ENCODE data around the gene CDKN2D. TPM values are rescaled to one million over a fixed set of nuclear protein-coding genes. Genes with fewer than 3 reads are reported as not detected.

CDKN2D gene
- total RNA-seq, 1 donor from 2014 or later: 6.5 TPM

GRCh38 chr19:10586396-10586795, 17.6 kb upstream of the CDKN2D start:
- Mint-ChIP-seq H3K27me3 (peaks cover 28% of the 10 kb centered on the region), H3K27ac (peak overlapping the region; percentile 70), H3K4me3 (peak overlapping the region; percentile 89), H3K4me1 (ENCODE audit: unreplicated experiment) (peaks cover 7% of the 10 kb centered on the region), H3K36me3 (no peaks in the 10 kb centered on the region), H3K9me3 (no peaks in the 10 kb centered on the region)
- TF ChIP-seq CTCF (conservative IDR thresholded peaks at IDR 0.05): no peak
- DNase-seq (ENCODE audit: extremely low spot score, unreplicated experiment): no peak

- Mint-ChIP-seq H3K9me3 (no peaks in the 10 kb centered on the region), H3K4me3 (no peak overlapping the region)
Measured at GRCh38 chr19:10583036-10583776, 14.4 kb upstream of the CDKN2D start.

GRCh38 chr19:10582091-10582490, 13.3 kb upstream of the CDKN2D start:
- Mint-ChIP-seq H3K27ac (no peak overlapping the region), H3K4me1 (ENCODE audit: unreplicated experiment) (peaks cover 13% of the 10 kb centered on the region), H3K27me3 (peaks cover 19% of the 10 kb centered on the region), H3K4me3 (no peak overlapping the region), H3K9me3 (no peaks in the 10 kb centered on the region), H3K36me3 (peaks cover 5% of the 10 kb centered on the region)
- no peak for TF ChIP-seq CTCF (conservative IDR thresholded peaks at IDR 0.05)
- no peak for DNase-seq (ENCODE audit: extremely low spot score, unreplicated experiment)

More at GRCh38 chr19:10583036-10583776, 14.4 kb upstream of the CDKN2D start:
- Mint-ChIP-seq H3K4me1 (ENCODE audit: unreplicated experiment) (peaks cover 13% of the 10 kb centered on the region), H3K27ac (no peak overlapping the region), H3K36me3 (peaks cover 5% of the 10 kb centered on the region), H3K27me3 (peaks cover 28% of the 10 kb centered on the region)
- no peak for TF ChIP-seq CTCF (conservative IDR thresholded peaks at IDR 0.05)
- DNase-seq (ENCODE audit: extremely low spot score, unreplicated experiment): no peak

- TF ChIP-seq CTCF (conservative IDR thresholded peaks at IDR 0.05): peak; percentile 98
- H3K27me3 Mint-ChIP-seq: peaks cover 11% of the 10 kb centered on the region
- peak overlapping the region; percentile 9 for H3K27ac Mint-ChIP-seq
- H3K4me1 Mint-ChIP-seq (ENCODE audit: unreplicated experiment): peaks cover 6% of the 10 kb centered on the region
- peak; percentile 89 for DNase-seq (ENCODE audit: extremely low spot score, unreplicated experiment)
- peaks cover 5% of the 10 kb centered on the region for H3K36me3 Mint-ChIP-seq
- no peaks in the 10 kb centered on the region for H3K9me3 Mint-ChIP-seq
- H3K4me3 Mint-ChIP-seq: peak overlapping the region; percentile 45
Measured at GRCh38 chr19:10580979-10581631, 12.3 kb upstream of the CDKN2D start.

GRCh38 chr19:10577951-10578350, 9.2 kb upstream of the CDKN2D start:
- Mint-ChIP-seq H3K27ac (no peak overlapping the region), H3K9me3 (no peaks in the 10 kb centered on the region), H3K27me3 (no peaks in the 10 kb centered on the region), H3K4me3 (no peak overlapping the region), H3K36me3 (peaks cover 5% of the 10 kb centered on the region), H3K4me1 (ENCODE audit: unreplicated experiment) (peaks cover 6% of the 10 kb centered on the region)
- no peak for DNase-seq (ENCODE audit: extremely low spot score, unreplicated experiment)
- no peak for TF ChIP-seq CTCF (conservative IDR thresholded peaks at IDR 0.05)

Measured in type B pancreatic cell (in vitro differentiated cells).